Lower leg skin (tissue), 3 donors: Measurements from ENCODE around the gene CHST15.

Experiments used
- POLR2A ChIP-seq, 2 donors: fragments of 450-650 bp; IDR thresholded peaks; one replicate each; pipeline ENCODE4 v1.6.1; 2016 to 2017; ENCODE audit warnings: antibody characterized with exemption in 2 of 2, mild to moderate bottlenecking in 1 of 2, moderate library complexity in 1 of 2
- TF ChIP-seq, protein P1 (sequence below), 3 donors: fragments of 450-650 bp; IDR thresholded peaks; one replicate each; pipeline ENCODE4 v1.5.1; 2016; ENCODE audit warnings: antibody characterized with exemption in 3 of 3, mild to moderate bottlenecking in 3 of 3, moderate library complexity in 2 of 3

DNA sequence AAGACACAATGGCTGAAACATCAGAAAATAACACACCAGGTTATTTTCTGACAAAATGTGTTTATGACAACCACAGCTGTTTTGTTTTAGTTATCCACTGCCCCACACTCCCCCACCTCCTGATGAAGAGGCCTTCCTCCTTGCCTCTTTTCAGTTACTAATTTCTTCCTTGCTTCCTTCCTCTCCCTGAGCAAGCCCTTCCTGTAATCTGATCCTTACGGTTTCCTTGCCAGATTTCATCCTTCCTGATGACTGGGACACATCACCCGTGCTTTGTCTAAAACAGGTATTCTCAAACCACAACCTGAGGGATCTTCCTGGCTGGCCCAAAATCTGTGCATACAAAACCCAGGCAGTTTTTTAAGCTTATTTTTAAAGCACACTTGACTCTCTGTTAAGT, 39.4 kb downstream of the CHST15 start:
- TF ChIP-seq, protein P1, sequence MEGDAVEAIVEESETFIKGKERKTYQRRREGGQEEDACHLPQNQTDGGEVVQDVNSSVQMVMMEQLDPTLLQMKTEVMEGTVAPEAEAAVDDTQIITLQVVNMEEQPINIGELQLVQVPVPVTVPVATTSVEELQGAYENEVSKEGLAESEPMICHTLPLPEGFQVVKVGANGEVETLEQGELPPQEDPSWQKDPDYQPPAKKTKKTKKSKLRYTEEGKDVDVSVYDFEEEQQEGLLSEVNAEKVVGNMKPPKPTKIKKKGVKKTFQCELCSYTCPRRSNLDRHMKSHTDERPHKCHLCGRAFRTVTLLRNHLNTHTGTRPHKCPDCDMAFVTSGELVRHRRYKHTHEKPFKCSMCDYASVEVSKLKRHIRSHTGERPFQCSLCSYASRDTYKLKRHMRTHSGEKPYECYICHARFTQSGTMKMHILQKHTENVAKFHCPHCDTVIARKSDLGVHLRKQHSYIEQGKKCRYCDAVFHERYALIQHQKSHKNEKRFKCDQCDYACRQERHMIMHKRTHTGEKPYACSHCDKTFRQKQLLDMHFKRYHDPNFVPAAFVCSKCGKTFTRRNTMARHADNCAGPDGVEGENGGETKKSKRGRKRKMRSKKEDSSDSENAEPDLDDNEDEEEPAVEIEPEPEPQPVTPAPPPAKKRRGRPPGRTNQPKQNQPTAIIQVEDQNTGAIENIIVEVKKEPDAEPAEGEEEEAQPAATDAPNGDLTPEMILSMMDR (IDR thresholded peaks at IDR 0.05), result no peak
- TF ChIP-seq POLR2A (IDR thresholded peaks at IDR 0.05), result no peak
